Endothelial cell of umbilical vein (primary cell): ENCODE measurements around the gene CLCA1.

Experiments used
- MAX ChIP-seq: IDR thresholded peaks from 2 replicates; pipeline ENCODE4 v1.6.1; 2011; ENCODE audit not compliant: insufficient read depth, insufficient read length
- POLR2A ChIP-seq: IDR thresholded peaks from 2 replicates; pipeline ENCODE4 v1.6.1; 2012; ENCODE audit warnings: low read depth, mild to moderate bottlenecking, control low read depth, low read length
- TF ChIP-seq, protein P1 (sequence below), 2 donors: IDR thresholded peaks; 1 replicate in 1 of 2; 2 replicates in 1 of 2; pipeline ENCODE4 v1.5.1; 2011; ENCODE audit warnings: low read length in 2 of 2, mild to moderate bottlenecking in 2 of 2, moderate library complexity in 2 of 2, control low read depth in 1 of 2, inconsistent platforms in 1 of 2, low read depth in 1 of 2; ENCODE audit not compliant: insufficient read depth in 1 of 2; ENCODE audit errors: extremely low read depth in 1 of 2

DNA sequence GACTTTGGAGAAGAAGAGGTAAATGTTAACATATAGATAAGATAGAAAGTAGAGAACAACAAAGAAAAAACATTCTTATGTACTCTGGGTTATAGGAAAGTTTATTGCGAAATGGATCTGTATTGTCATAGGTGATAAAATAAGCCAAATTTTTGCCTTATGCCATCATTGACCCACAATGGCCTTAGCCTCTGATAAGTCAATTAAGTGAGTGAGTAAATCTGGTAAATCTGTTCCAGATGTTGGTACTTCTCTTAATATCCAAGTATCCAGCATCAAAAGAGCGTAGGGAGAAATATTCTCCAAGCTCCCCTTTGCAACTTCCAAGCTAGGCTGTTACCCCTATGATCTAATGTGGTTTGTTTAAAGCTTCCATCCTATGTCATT is 39.8 kb downstream of the CLCA1 start:
- TF ChIP-seq, protein P1, sequence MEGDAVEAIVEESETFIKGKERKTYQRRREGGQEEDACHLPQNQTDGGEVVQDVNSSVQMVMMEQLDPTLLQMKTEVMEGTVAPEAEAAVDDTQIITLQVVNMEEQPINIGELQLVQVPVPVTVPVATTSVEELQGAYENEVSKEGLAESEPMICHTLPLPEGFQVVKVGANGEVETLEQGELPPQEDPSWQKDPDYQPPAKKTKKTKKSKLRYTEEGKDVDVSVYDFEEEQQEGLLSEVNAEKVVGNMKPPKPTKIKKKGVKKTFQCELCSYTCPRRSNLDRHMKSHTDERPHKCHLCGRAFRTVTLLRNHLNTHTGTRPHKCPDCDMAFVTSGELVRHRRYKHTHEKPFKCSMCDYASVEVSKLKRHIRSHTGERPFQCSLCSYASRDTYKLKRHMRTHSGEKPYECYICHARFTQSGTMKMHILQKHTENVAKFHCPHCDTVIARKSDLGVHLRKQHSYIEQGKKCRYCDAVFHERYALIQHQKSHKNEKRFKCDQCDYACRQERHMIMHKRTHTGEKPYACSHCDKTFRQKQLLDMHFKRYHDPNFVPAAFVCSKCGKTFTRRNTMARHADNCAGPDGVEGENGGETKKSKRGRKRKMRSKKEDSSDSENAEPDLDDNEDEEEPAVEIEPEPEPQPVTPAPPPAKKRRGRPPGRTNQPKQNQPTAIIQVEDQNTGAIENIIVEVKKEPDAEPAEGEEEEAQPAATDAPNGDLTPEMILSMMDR (IDR thresholded peaks at IDR 0.05; ENCODE audit: extremely low read depth in 1 of 2, insufficient read depth in 1 of 2, low read depth in 1 of 2, low read length in 2 of 2), result no peak
- TF ChIP-seq POLR2A (no peak), MAX (no peak)
